ENCODE measurements around the gene ROBO1.

Gene ROBO1

GRCh38 chr3:79361748-79362378 is 405.9 kb downstream of the ROBO1 start:
- TF ChIP-seq TARDBP (IDR thresholded peaks at IDR 0.05) (no peak), NFRKB (IDR thresholded peaks at IDR 0.05) (no peak), ELF4 (IDR thresholded peaks at IDR 0.05) (no peak), FOXA1 (IDR thresholded peaks at IDR 0.05) (no peak), ARNT (IDR thresholded peaks at IDR 0.05) (no peak), FOXK2 (IDR thresholded peaks at IDR 0.05) (no peak), FOXM1 (IDR thresholded peaks at IDR 0.05; ENCODE audit: borderline replicate concordance) (no peak), CTBP1 (IDR thresholded peaks at IDR 0.05; ENCODE audit: borderline replicate concordance) (no peak), L3MBTL2 (conservative IDR thresholded peaks at IDR 0.05) (no peak), HDGF (IDR thresholded peaks at IDR 0.05; ENCODE audit: borderline replicate concordance) (no peak), BHLHE40 (IDR thresholded peaks at IDR 0.05; ENCODE audit: borderline replicate concordance) (no peak), SUZ12 (IDR thresholded peaks at IDR 0.05) (no peak)
- TF ChIP-seq, protein P1, sequence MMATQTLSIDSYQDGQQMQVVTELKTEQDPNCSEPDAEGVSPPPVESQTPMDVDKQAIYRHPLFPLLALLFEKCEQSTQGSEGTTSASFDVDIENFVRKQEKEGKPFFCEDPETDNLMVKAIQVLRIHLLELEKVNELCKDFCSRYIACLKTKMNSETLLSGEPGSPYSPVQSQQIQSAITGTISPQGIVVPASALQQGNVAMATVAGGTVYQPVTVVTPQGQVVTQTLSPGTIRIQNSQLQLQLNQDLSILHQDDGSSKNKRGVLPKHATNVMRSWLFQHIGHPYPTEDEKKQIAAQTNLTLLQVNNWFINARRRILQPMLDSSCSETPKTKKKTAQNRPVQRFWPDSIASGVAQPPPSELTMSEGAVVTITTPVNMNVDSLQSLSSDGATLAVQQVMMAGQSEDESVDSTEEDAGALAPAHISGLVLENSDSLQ (IDR thresholded peaks at IDR 0.05), result no peak
- peak; percentile 26 for DNase-seq (ENCODE audit: extremely low spot score)
- ChIA-PET CTCF (interaction anchor here (0.6 to 1.6 kb wide), 6 partner anchors 60 to 729 kb away, joined by 3 to 11 read pairs (median 3); no protein-coding TSS in a partner anchor), POLR2A (no interaction called here)

- DNase-seq (ENCODE audit: extremely low spot score), result no peak
- POLR2A ChIA-PET, result no interaction called here
- TF ChIP-seq L3MBTL2 (conservative IDR thresholded peaks at IDR 0.05) (no peak), BHLHE40 (IDR thresholded peaks at IDR 0.05; ENCODE audit: borderline replicate concordance) (no peak), HDGF (IDR thresholded peaks at IDR 0.05; ENCODE audit: borderline replicate concordance) (no peak), ARNT (IDR thresholded peaks at IDR 0.05) (no peak), CTBP1 (IDR thresholded peaks at IDR 0.05; ENCODE audit: borderline replicate concordance) (no peak), ELF4 (IDR thresholded peaks at IDR 0.05) (no peak), TARDBP (IDR thresholded peaks at IDR 0.05) (no peak), SUZ12 (IDR thresholded peaks at IDR 0.05) (no peak), FOXM1 (IDR thresholded peaks at IDR 0.05; ENCODE audit: borderline replicate concordance) (no peak), FOXA1 (IDR thresholded peaks at IDR 0.05) (no peak)
- TF ChIP-seq, protein P1 (IDR thresholded peaks at IDR 0.05), result no peak
- CTCF ChIA-PET, result interaction anchor here (1.0 kb wide), 1 partner anchor 272 kb away, joined by 6 read pairs; no protein-coding TSS in a partner anchor
These were observed 409.5 kb downstream of the ROBO1 start for GRCh38 chr3:79358327-79358726.

DNA sequence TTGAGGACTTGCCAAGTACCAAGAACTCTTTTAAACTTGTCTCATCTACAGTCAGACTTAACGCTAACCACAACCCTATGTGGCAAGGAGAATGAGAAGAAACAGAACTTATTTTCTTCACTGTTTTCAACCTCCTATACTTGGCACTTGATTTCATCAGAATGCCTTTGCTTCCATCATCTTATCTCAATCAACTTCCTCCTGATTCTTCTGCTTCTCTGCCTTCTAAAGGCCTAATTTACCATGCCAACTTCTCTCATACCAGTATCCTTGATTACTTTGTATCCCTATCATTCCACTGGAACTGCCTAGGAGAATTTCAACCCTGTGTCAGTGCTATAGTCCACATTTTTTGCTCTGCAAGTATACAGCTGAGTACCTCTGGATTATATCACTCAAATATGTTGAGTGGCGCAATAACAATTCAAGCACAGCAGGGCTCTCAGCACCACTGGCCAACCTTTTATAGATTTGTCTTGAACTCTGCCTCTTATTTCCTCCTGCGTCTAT is 413.6 kb downstream of the ROBO1 start:
- no peak for DNase-seq (ENCODE audit: extremely low spot score)
- POLR2A ChIA-PET, result no interaction called here
- CTCF ChIA-PET, result no interaction called here
- no peak for TF ChIP-seq FOXM1 (IDR thresholded peaks at IDR 0.05; ENCODE audit: borderline replicate concordance)
- TF ChIP-seq, protein P1 (IDR thresholded peaks at IDR 0.05), result peak; percentile 60

GRCh38 chr3:79351699-79352098 is 416.1 kb downstream of the ROBO1 start:
- no peak for DNase-seq (ENCODE audit: extremely low spot score)
- ChIA-PET POLR2A (no interaction called here), CTCF (no interaction called here)
- TF ChIP-seq ZNF384 (IDR thresholded peaks at IDR 0.05), result no peak
- no peak for TF ChIP-seq FOXA1 (IDR thresholded peaks at IDR 0.05)
- no peak for TF ChIP-seq NFRKB (IDR thresholded peaks at IDR 0.05)
- TF ChIP-seq BHLHE40 (IDR thresholded peaks at IDR 0.05; ENCODE audit: borderline replicate concordance), result no peak
- TF ChIP-seq L3MBTL2 (conservative IDR thresholded peaks at IDR 0.05), result no peak
- TF ChIP-seq ELF4 (IDR thresholded peaks at IDR 0.05), result no peak
- TF ChIP-seq ARNT (IDR thresholded peaks at IDR 0.05), result no peak
- no peak for TF ChIP-seq CTBP1 (IDR thresholded peaks at IDR 0.05; ENCODE audit: borderline replicate concordance)
- TF ChIP-seq, protein P1 (IDR thresholded peaks at IDR 0.05), result no peak
- TF ChIP-seq FOXK2 (IDR thresholded peaks at IDR 0.05), result no peak
- TF ChIP-seq FOXM1 (IDR thresholded peaks at IDR 0.05; ENCODE audit: borderline replicate concordance), result no peak
- TF ChIP-seq TARDBP (IDR thresholded peaks at IDR 0.05), result no peak
- TF ChIP-seq SP1 (IDR thresholded peaks at IDR 0.05), result no peak
- TF ChIP-seq SUZ12 (IDR thresholded peaks at IDR 0.05), result no peak
- no peak for TF ChIP-seq HDGF (IDR thresholded peaks at IDR 0.05; ENCODE audit: borderline replicate concordance)
- TF ChIP-seq LEF1 (IDR thresholded peaks at IDR 0.05; ENCODE audit: borderline replicate concordance), result no peak

- CTCF ChIA-PET, result no interaction called here
- POLR2A ChIA-PET, result no interaction called here
- no peak for DNase-seq (ENCODE audit: extremely low spot score)
These were observed 422.6 kb downstream of the ROBO1 start for GRCh38 chr3:79344876-79345871.

More at GRCh38 chr3:79344876-79345871, 422.6 kb downstream of the ROBO1 start:
- TF ChIP-seq ARNT (IDR thresholded peaks at IDR 0.05), result no peak
- TF ChIP-seq TARDBP (IDR thresholded peaks at IDR 0.05), result no peak
- TF ChIP-seq BHLHE40 (IDR thresholded peaks at IDR 0.05; ENCODE audit: borderline replicate concordance), result no peak
- no peak for TF ChIP-seq SUZ12 (IDR thresholded peaks at IDR 0.05)
- no peak for TF ChIP-seq FOXK2 (IDR thresholded peaks at IDR 0.05)
- no peak for TF ChIP-seq NFRKB (IDR thresholded peaks at IDR 0.05)
- TF ChIP-seq HDGF (IDR thresholded peaks at IDR 0.05; ENCODE audit: borderline replicate concordance), result no peak
- TF ChIP-seq FOXA1 (IDR thresholded peaks at IDR 0.05), result no peak
- TF ChIP-seq SP1 (IDR thresholded peaks at IDR 0.05), result no peak
- no peak for TF ChIP-seq ELF4 (IDR thresholded peaks at IDR 0.05)
- TF ChIP-seq FOXM1 (IDR thresholded peaks at IDR 0.05; ENCODE audit: borderline replicate concordance), result no peak
- no peak for TF ChIP-seq CTBP1 (IDR thresholded peaks at IDR 0.05; ENCODE audit: borderline replicate concordance)
- TF ChIP-seq, protein P1 (IDR thresholded peaks at IDR 0.05), result no peak
